Calu3 (cell line): ENCODE measurements around the gene ZNF296. TPM values are rescaled to one million over a fixed set of nuclear protein-coding genes. Genes with fewer than 3 reads are reported as not detected.

Experiments used
- BruUV-seq: library from RNA; stranded (reverse); fragments of 400-500 nt; replicated peaks from 2 replicates; lab custom pipeline; 2021; lab: Mats Ljungman, UMichigan
- CTCF ChIA-PET: fragments of 300-600 bp; sonication (Branson Sonifier 250); formaldehyde crosslinking; loops from one replicate; lab custom pipeline; 2022; ENCODE audit warnings: antibody characterized with exemption; lab: Charles Lee
- DNase-seq: peaks from one replicate; pipeline ENCODE4 v3.0.0; 2022
- H3K27ac Mint-ChIP-seq: one replicate; pipeline ENCODE4 v1.8.0; 2022; ENCODE audit warnings: mixed read lengths; ENCODE audit not compliant: unreplicated experiment
- H3K27me3 Mint-ChIP-seq: one replicate; pipeline ENCODE4 v1.8.0; 2022; ENCODE audit warnings: mixed read lengths; ENCODE audit not compliant: unreplicated experiment
- H3K36me3 Mint-ChIP-seq: one replicate; pipeline ENCODE4 v1.8.0; 2022; ENCODE audit warnings: mild to moderate bottlenecking, moderate library complexity, mixed read lengths; ENCODE audit not compliant: insufficient read depth, unreplicated experiment
- H3K4me1 Mint-ChIP-seq: one replicate; pipeline ENCODE4 v1.8.0; 2022; ENCODE audit warnings: mild to moderate bottlenecking, low read depth, mixed read lengths; ENCODE audit not compliant: unreplicated experiment
- H3K4me3 Mint-ChIP-seq: one replicate; pipeline ENCODE4 v1.8.0; 2022; ENCODE audit warnings: mild to moderate bottlenecking, low read depth, moderate library complexity, mixed read lengths; ENCODE audit not compliant: unreplicated experiment
- H3K9me3 Mint-ChIP-seq: one replicate; pipeline ENCODE4 v1.8.0; 2022; ENCODE audit warnings: low read depth, mixed read lengths; ENCODE audit not compliant: unreplicated experiment
- CTCF ChIP-seq: fragments of 200-600 bp; IDR thresholded peaks from one replicate; pipeline ENCODE4 v1.8.0; 2022; ENCODE audit warnings: antibody characterized with exemption; ENCODE audit not compliant: unreplicated experiment
- intact Hi-C: fragments of 100-400 bp; cut with micrococcal nuclease; formaldehyde crosslinking; loops from one replicate; pipeline ENCODE4 v1.10.0; 2022; ENCODE audit not compliant: unreplicated experiment
- total RNA-seq: library from RNA; stranded (reverse); gene quantifications from 2 replicates; pipeline ENCODE4 v1.2.3, GENCODE V29; 2022

The ZNF296 gene
- total RNA-seq, 1 experiment from 2014 or later = 5.3 TPM

- Mint-ChIP-seq H3K4me3 (no peak overlapping the region), H3K27ac (no peak overlapping the region), H3K36me3 (peaks cover 60% of the 10 kb centered on the region), H3K4me1 (no peaks in the 10 kb centered on the region), H3K27me3 (no peaks in the 10 kb centered on the region), H3K9me3 (no peaks in the 10 kb centered on the region)
- BruUV-seq = no TSS peak
- CTCF ChIA-PET = interaction anchor here (0.7 kb wide), 1 partner anchor 17 kb away, joined by 6 read pairs; no protein-coding TSS in a partner anchor
- no peak for DNase-seq
- intact Hi-C loops = no loop called here
- TF ChIP-seq CTCF = no peak
These were observed 54.3 kb downstream of the ZNF296 start for GRCh38 chr19:45021971-45022370.

Other genes with a start within 250 kb of the ZNF296 start
- 137 and 174 TPM in 2 replicates for gene NECTIN2, start 230.2 kb downstream of the ZNF296 start, total RNA-seq
- 152 and 162 TPM in 2 replicates for gene TOMM40, start 185.2 kb downstream of the ZNF296 start, total RNA-seq
- gene APOE, start 170.7 kb downstream of the ZNF296 start, total RNA-seq = 1.1 and 4.1 TPM in 2 replicates
- 4.7 and 5.0 TPM in 2 replicates for gene APOC1, start 161.9 kb downstream of the ZNF296 start, total RNA-seq
- gene APOC4, start 134.2 kb downstream of the ZNF296 start, total RNA-seq = not detected in 2 replicates
- not detected in 2 replicates for gene APOC2, start 130.4 kb downstream of the ZNF296 start, total RNA-seq
- 172 and 183 TPM in 2 replicates for gene CLPTM1, start 121.1 kb downstream of the ZNF296 start, total RNA-seq
- 37.9 and 44.5 TPM in 2 replicates for gene RELB, start 75.0 kb downstream of the ZNF296 start, total RNA-seq
- gene CLASRP, start 37.4 kb downstream of the ZNF296 start, total RNA-seq = 115 and 126 TPM in 2 replicates
- 36.0 and 42.0 TPM in 2 replicates for gene GEMIN7, start 2.8 kb upstream of the ZNF296 start, total RNA-seq
- 45.7 and 59.7 TPM in 2 replicates for gene PPP1R37, start 16.7 kb upstream of the ZNF296 start, total RNA-seq
- 0.64 TPM in 2 replicates for gene NKPD1, start 84.5 kb upstream of the ZNF296 start, total RNA-seq
- gene TRAPPC6A, start 101.8 kb upstream of the ZNF296 start, total RNA-seq = 55.7 and 57.0 TPM in 2 replicates
- 22.7 and 25.2 TPM in 2 replicates for gene BLOC1S3, start 102.3 kb upstream of the ZNF296 start, total RNA-seq
- gene EXOC3L2, start 168.9 kb upstream of the ZNF296 start, total RNA-seq = not detected in 2 replicates
- gene MARK4, start 174.8 kb upstream of the ZNF296 start, total RNA-seq = 45.9 and 50.3 TPM in 2 replicates
- not detected in 2 replicates for gene CKM, start 246.4 kb upstream of the ZNF296 start, total RNA-seq